ENCODE data around the gene SFTPA2. TPM values are rescaled to one million over a fixed set of nuclear protein-coding genes. Genes with fewer than 3 reads are reported as not detected.
A peak's percentile ranks its signal among the peaks of the same experiment; 100 is the strongest.
"Not testable (repeated sequence)": the region's sequence is repeated elsewhere in the genome, so short reads cannot be mapped to it uniquely, and the experiment has no call there.

The SFTPA2 gene
- polyA plus RNA-seq, 6 donors from 2014 or later = not detected

- peaks cover 0 to 3% (median 0%) of the 10 kb centered on the region in 3 donors for H3K4me1 Mint-ChIP-seq
- H3K27ac Mint-ChIP-seq = no peak overlapping the region
- H3K4me3 Mint-ChIP-seq = no peak overlapping the region
- H3K9me3 Mint-ChIP-seq = peaks cover 0 to 5% (median 2%) of the 10 kb centered on the region in 7 donors
- ATAC-seq (ENCODE audit: low read depth in 2 of 2) = no peak
- no peak for DNase-seq
- H3K36me3 Mint-ChIP-seq = no peaks in the 10 kb centered on the region
- peaks cover 4 to 32% (median 31%) of the 10 kb centered on the region in 3 donors for H3K27me3 Mint-ChIP-seq
Observed at GRCh38 chr10:79583488-79584024, 23.3 kb upstream of the SFTPA2 start.

- not testable (repeated sequence) for H3K27ac Mint-ChIP-seq; H3K9me3 Mint-ChIP-seq; H3K36me3 Mint-ChIP-seq; DNase-seq; H3K4me3 Mint-ChIP-seq; ATAC-seq (ENCODE audit: low read depth in 2 of 2); H3K4me1 Mint-ChIP-seq
- H3K27me3 Mint-ChIP-seq = peaks cover 5 to 33% (median 32%) of the 10 kb centered on the region in 3 donors
Observed at GRCh38 chr10:79582954-79583353, 22.7 kb upstream of the SFTPA2 start.

GRCh38 chr10:79582096-79582495 lies 21.9 kb upstream of the SFTPA2 start:
- Mint-ChIP-seq H3K4me1 (peaks cover 0 to 3% (median 0%) of the 10 kb centered on the region in 3 donors), H3K9me3 (peaks cover 0 to 5% (median 2%) of the 10 kb centered on the region in 7 donors), H3K27me3 (peaks cover 10 to 40% (median 28%) of the 10 kb centered on the region in 3 donors), H3K36me3 (no peaks in the 10 kb centered on the region), H3K4me3 (no peak overlapping the region), H3K27ac (peak overlapping the region in 1 of 6 donors; percentile 15)
- DNase-seq (no peak), ATAC-seq (ENCODE audit: low read depth in 2 of 2) (no peak)

GRCh38 chr10:79581044-79581443 lies 20.8 kb upstream of the SFTPA2 start:
- Mint-ChIP-seq H3K27ac (no peak overlapping the region), H3K4me3 (no peak overlapping the region), H3K36me3 (no peaks in the 10 kb centered on the region), H3K4me1 (peaks cover 0 to 3% (median 0%) of the 10 kb centered on the region in 3 donors), H3K9me3 (peaks cover 0 to 5% (median 2%) of the 10 kb centered on the region in 7 donors), H3K27me3 (peaks cover 8 to 34% (median 26%) of the 10 kb centered on the region in 3 donors)
- DNase-seq = no peak
- ATAC-seq (ENCODE audit: low read depth in 2 of 2) = no peak

- H3K27me3 Mint-ChIP-seq = peaks cover 8 to 30% (median 20%) of the 10 kb centered on the region in 3 donors
- H3K27ac Mint-ChIP-seq = no peak overlapping the region
- peaks cover 0 to 3% (median 0%) of the 10 kb centered on the region in 3 donors for H3K4me1 Mint-ChIP-seq
- H3K9me3 Mint-ChIP-seq = peaks cover 2 to 11% (median 9%) of the 10 kb centered on the region in 7 donors
- no peaks in the 10 kb centered on the region for H3K36me3 Mint-ChIP-seq
- DNase-seq (no peak), ATAC-seq (ENCODE audit: low read depth in 2 of 2) (no peak)
- no peak overlapping the region for H3K4me3 Mint-ChIP-seq
Observed at GRCh38 chr10:79579361-79579760, 19.2 kb upstream of the SFTPA2 start.

GRCh38 chr10:79570624-79571023 lies 10.4 kb upstream of the SFTPA2 start:
- not testable (repeated sequence) for H3K36me3 Mint-ChIP-seq; DNase-seq; H3K27ac Mint-ChIP-seq; H3K4me1 Mint-ChIP-seq; H3K4me3 Mint-ChIP-seq; ATAC-seq (ENCODE audit: low read depth in 2 of 2)
- Mint-ChIP-seq H3K27me3 (peaks cover 34 to 77% (median 69%) of the 10 kb centered on the region in 3 donors), H3K9me3 (peaks cover 0 to 46% (median 15%) of the 10 kb centered on the region in 7 donors)

- DNase-seq (no peak), ATAC-seq (ENCODE audit: low read depth in 2 of 2) (no peak)
- Mint-ChIP-seq H3K9me3 (peaks cover 0 to 3% (median 0%) of the 10 kb centered on the region in 7 donors), H3K27me3 (peaks cover 11 to 41% (median 32%) of the 10 kb centered on the region in 3 donors), H3K36me3 (no peaks in the 10 kb centered on the region), H3K4me1 (peaks cover 7 to 12% (median 8%) of the 10 kb centered on the region in 3 donors), H3K4me3 (no peak overlapping the region), H3K27ac (no peak overlapping the region)
Observed at GRCh38 chr10:79563426-79563825, 3.2 kb upstream of the SFTPA2 start.

GRCh38 chr10:79562135-79562756 lies 2.0 kb upstream of the SFTPA2 start:
- Mint-ChIP-seq H3K27me3 (peaks cover 11 to 32% (median 22%) of the 10 kb centered on the region in 3 donors), H3K9me3 (no peaks in the 10 kb centered on the region), H3K27ac (peak overlapping the region in 1 of 6 donors; percentile 72), H3K36me3 (no peaks in the 10 kb centered on the region), H3K4me1 (peaks cover 7 to 12% (median 8%) of the 10 kb centered on the region in 3 donors), H3K4me3 (peak overlapping the region in 2 of 8 donors; percentile 5 to 22)
- ATAC-seq (ENCODE audit: low read depth in 2 of 2) (peak; percentile 45 to 63), DNase-seq (peak; percentile 39)

- H3K27me3 Mint-ChIP-seq = peaks cover 7 to 24% (median 16%) of the 10 kb centered on the region in 3 donors
- no peaks in the 10 kb centered on the region for H3K36me3 Mint-ChIP-seq
- peaks cover 7 to 12% (median 8%) of the 10 kb centered on the region in 3 donors for H3K4me1 Mint-ChIP-seq
- no peak overlapping the region for H3K27ac Mint-ChIP-seq
- ATAC-seq (ENCODE audit: low read depth in 2 of 2) (no peak), DNase-seq (no peak)
- H3K9me3 Mint-ChIP-seq = no peaks in the 10 kb centered on the region
- no peak overlapping the region for H3K4me3 Mint-ChIP-seq
Observed at GRCh38 chr10:79561257-79561656, 1.1 kb upstream of the SFTPA2 start.

GRCh38 chr10:79559726-79560125 lies 481 bp downstream of the SFTPA2 start:
- ATAC-seq (ENCODE audit: low read depth in 2 of 2) (no peak), DNase-seq (no peak)
- Mint-ChIP-seq H3K4me1 (peaks cover 7 to 12% (median 8%) of the 10 kb centered on the region in 3 donors), H3K27ac (peak overlapping the region in 1 of 6 donors; percentile 72), H3K4me3 (no peak overlapping the region), H3K9me3 (no peaks in the 10 kb centered on the region), H3K36me3 (no peaks in the 10 kb centered on the region), H3K27me3 (peaks cover 7 to 24% (median 16%) of the 10 kb centered on the region in 3 donors)

GRCh38 chr10:79556961-79557360 lies 3.2 kb downstream of the SFTPA2 start:
- not testable (repeated sequence) for H3K27ac Mint-ChIP-seq; H3K4me3 Mint-ChIP-seq; H3K36me3 Mint-ChIP-seq; ATAC-seq (ENCODE audit: low read depth in 2 of 2); DNase-seq; H3K4me1 Mint-ChIP-seq; H3K9me3 Mint-ChIP-seq
- H3K27me3 Mint-ChIP-seq = peaks cover 2 to 18% (median 10%) of the 10 kb centered on the region in 3 donors

GRCh38 chr10:79555354-79556309 lies 4.6 kb downstream of the SFTPA2 start:
- H3K9me3 Mint-ChIP-seq = no peaks in the 10 kb centered on the region
- no peak overlapping the region for H3K27ac Mint-ChIP-seq
- ATAC-seq (ENCODE audit: low read depth in 2 of 2) (no peak), DNase-seq (no peak)
- no peaks in the 10 kb centered on the region for H3K4me1 Mint-ChIP-seq
- H3K36me3 Mint-ChIP-seq = no peaks in the 10 kb centered on the region
- H3K4me3 Mint-ChIP-seq = no peak overlapping the region
- peaks cover 4 to 23% (median 6%) of the 10 kb centered on the region in 3 donors for H3K27me3 Mint-ChIP-seq

GRCh38 chr10:79552143-79552542 lies 8.1 kb downstream of the SFTPA2 start:
- H3K27me3 Mint-ChIP-seq = peaks cover 8 to 21% (median 13%) of the 10 kb centered on the region in 3 donors
- ATAC-seq (ENCODE audit: low read depth in 2 of 2) (no peak), DNase-seq (no peak)
- no peaks in the 10 kb centered on the region for H3K9me3 Mint-ChIP-seq
- H3K4me1 Mint-ChIP-seq = no peaks in the 10 kb centered on the region
- no peak overlapping the region for H3K4me3 Mint-ChIP-seq
- no peaks in the 10 kb centered on the region for H3K36me3 Mint-ChIP-seq
- no peak overlapping the region for H3K27ac Mint-ChIP-seq

Data from naive B cell (primary cell).